Tibial nerve (tissue), 4 donors: Measurements from ENCODE around the gene MPRIP. TPM values are rescaled to one million over a fixed set of nuclear protein-coding genes. Genes with fewer than 3 reads are reported as not detected.
"Not testable (repeated sequence)": the region's sequence is repeated elsewhere in the genome, so short reads cannot be mapped to it uniquely, and the experiment has no call there.

ENCODE experiments used
- DNase-seq, 2 donors: peaks; one replicate each; pipeline ENCODE4 v3.0.0-alpha.2; 2019; ENCODE audit warnings: low spot score in 2 of 2
- H3K27ac ChIP-seq, 4 donors: fragments of 200-600 bp; sonication (generic) in 3 of 4; one replicate each; pipeline ENCODE4 v1.5.1; 2017 to 2019; ENCODE audit warnings: mild to moderate bottlenecking in 1 of 4
- H3K27me3 ChIP-seq, 2 donors: fragments of 200-600 bp; sonication (generic) in 1 of 2; one replicate each; pipeline versions ENCODE4 v1.5.1 to v1.6.0; 2017 to 2019
- H3K36me3 ChIP-seq, 3 donors: fragments of 200-600 bp; sonication (generic); one replicate each; pipeline ENCODE4 v1.5.1; 2018 to 2019
- H3K4me1 ChIP-seq, 4 donors: fragments of 200-600 bp; sonication (generic) in 3 of 4; one replicate each; pipeline ENCODE4 v1.5.1; 2017 to 2019
- H3K4me3 ChIP-seq, 4 donors: fragments of 200-600 bp; sonication (generic) in 3 of 4; one replicate each; pipeline ENCODE4 v1.5.1; 2017 to 2019; ENCODE audit warnings: mild to moderate bottlenecking in 1 of 4, moderate library complexity in 1 of 4
- H3K9me3 ChIP-seq, 4 donors: fragments of 200-600 bp; sonication (generic) in 3 of 4; one replicate each; pipeline ENCODE4 v1.5.1; 2017 to 2019
- CTCF ChIP-seq, 5 experiments: fragments of 200-600 bp in 3 of 5; fragments of 450-650 bp in 2 of 5; sonication (generic) in 3 of 5; IDR thresholded peaks; one replicate each; pipeline ENCODE4 v1.5.1; 2016 to 2019; ENCODE audit warnings: antibody characterized with exemption in 5 of 5, mild to moderate bottlenecking in 3 of 5, moderate library complexity in 2 of 5
- EP300 ChIP-seq, 2 donors: sonication (generic); formaldehyde crosslinking; IDR thresholded peaks; one replicate each; pipeline ENCODE4 v1.6.1; 2017; ENCODE audit warnings: antibody characterized with exemption in 2 of 2, mild to moderate bottlenecking in 1 of 2
- POLR2A ChIP-seq, 2 donors: fragments of 450-650 bp; IDR thresholded peaks; one replicate each; pipeline ENCODE4 v1.6.1; 2017; ENCODE audit warnings: antibody characterized with exemption in 2 of 2, mild to moderate bottlenecking in 2 of 2, moderate library complexity in 2 of 2
- WGBS, 2 donors: methylation state at CpG; one replicate each; pipeline ENCODE4 v1.1.5; 2018; 5-methylcytosine and 5-hydroxymethylcytosine counted together
- total RNA-seq, 4 donors: library from RNA; depleted of rRNA; stranded (reverse); fragments of >200 nt; gene quantifications; one replicate each; pipeline ENCODE4 v1.1.0, GENCODE V29; 2016

MPRIP gene
- total RNA-seq, 4 donors from 2014 or later: 216 to 291 (median 265) TPM

- peaks cover 0 to 98% (median 5%) of the 10 kb centered on the region in 3 donors for H3K36me3 ChIP-seq
- H3K9me3 ChIP-seq: no peaks in the 10 kb centered on the region
- peaks cover 0 to 55% (median 0%) of the 10 kb centered on the region in 4 donors for H3K4me1 ChIP-seq
- no peaks in the 10 kb centered on the region for H3K27me3 ChIP-seq
- H3K4me3 ChIP-seq: no peak overlapping the region
- 72 to 88% methylated on average over 2 to 4 of the region's 4 CpGs for WGBS, 2 donors
- no peak for DNase-seq
- H3K27ac ChIP-seq: no peak overlapping the region
- TF ChIP-seq EP300 (IDR thresholded peaks at IDR 0.05) (no peak), POLR2A (IDR thresholded peaks at IDR 0.05) (no peak), CTCF (IDR thresholded peaks at IDR 0.05) (no peak)
These were observed 89.6 kb downstream of the MPRIP start for GRCh38 chr17:17131839-17132238.

- no peak overlapping the region for H3K4me3 ChIP-seq
- WGBS, 2 donors: 71 to 84% methylated on average over 8 of the region's 8 CpGs
- no peaks in the 10 kb centered on the region for H3K9me3 ChIP-seq
- no peaks in the 10 kb centered on the region for H3K27me3 ChIP-seq
- H3K27ac ChIP-seq: no peak overlapping the region
- H3K36me3 ChIP-seq: peaks cover 0 to 98% (median 5%) of the 10 kb centered on the region in 3 donors
- H3K4me1 ChIP-seq: peaks cover 0 to 53% (median 0%) of the 10 kb centered on the region in 4 donors
- TF ChIP-seq POLR2A (IDR thresholded peaks at IDR 0.05): no peak
- DNase-seq: no peak
These were observed 90.5 kb downstream of the MPRIP start for GRCh38 chr17:17132746-17133145.

GRCh38 chr17:17134051-17134956 lies 92.0 kb downstream of the MPRIP start:
- WGBS, 2 donors: 76 to 83% methylated on average over 11 to 14 of the region's 14 CpGs
- Histone ChIP-seq H3K4me3 (no peak overlapping the region), H3K27ac (no peak overlapping the region), H3K36me3 (peaks cover 0 to 98% (median 15%) of the 10 kb centered on the region in 3 donors), H3K27me3 (no peaks in the 10 kb centered on the region), H3K9me3 (no peaks in the 10 kb centered on the region), H3K4me1 (peaks cover 0 to 39% (median 0%) of the 10 kb centered on the region in 4 donors)
- TF ChIP-seq EP300 (IDR thresholded peaks at IDR 0.05): no peak
- no peak for TF ChIP-seq CTCF (IDR thresholded peaks at IDR 0.05)
- no peak for TF ChIP-seq POLR2A (IDR thresholded peaks at IDR 0.05)
- DNase-seq: no peak

- peaks cover 0 to 98% (median 15%) of the 10 kb centered on the region in 3 donors for H3K36me3 ChIP-seq
- no peak overlapping the region for H3K4me3 ChIP-seq
These were observed 92.7 kb downstream of the MPRIP start for GRCh38 chr17:17134957-17135333.

GRCh38 chr17:17136221-17136620 lies 94.0 kb downstream of the MPRIP start:
- Histone ChIP-seq H3K4me1 (peaks cover 0 to 27% (median 2%) of the 10 kb centered on the region in 4 donors), H3K36me3 (peaks cover 0 to 100% (median 15%) of the 10 kb centered on the region in 3 donors)
- H3K9me3 ChIP-seq, H3K27ac ChIP-seq, H3K27me3 ChIP-seq, DNase-seq, H3K4me3 ChIP-seq: not testable (repeated sequence)
- WGBS, 2 donors: 85 to 93% methylated on average over 3 to 5 of the region's 5 CpGs

More at GRCh38 chr17:17134957-17135333, 92.7 kb downstream of the MPRIP start:
- 81 to 92% methylated on average over 3 of the region's 3 CpGs for WGBS, 2 donors
- no peak for DNase-seq
- TF ChIP-seq EP300 (IDR thresholded peaks at IDR 0.05) (no peak), POLR2A (IDR thresholded peaks at IDR 0.05) (no peak), CTCF (IDR thresholded peaks at IDR 0.05) (no peak)
- Histone ChIP-seq H3K4me1 (peaks cover 0 to 33% (median 0%) of the 10 kb centered on the region in 4 donors), H3K9me3 (no peaks in the 10 kb centered on the region), H3K27me3 (no peaks in the 10 kb centered on the region), H3K27ac (no peak overlapping the region)
